Transverse colon (tissue), 4 donors: Measurements from ENCODE around the gene RAB4B. TPM values are rescaled to one million over a fixed set of nuclear protein-coding genes. Genes with fewer than 3 reads are reported as not detected.
"Not testable (repeated sequence)": the region's sequence is repeated elsewhere in the genome, so short reads cannot be mapped to it uniquely, and the experiment has no call there.

Experiments used
- DNase-seq: peaks from one replicate; pipeline ENCODE4 v3.0.0-alpha.2; 2019
- H3K27ac ChIP-seq, 4 donors: fragments of 200-600 bp; sonication (generic); 2 replicates each; pipeline ENCODE4 v1.5.1; 2016 to 2018; ENCODE audit warnings: inconsistent platforms in 4 of 4
- H3K27me3 ChIP-seq: fragments of 200-600 bp; sonication (generic); 2 replicates; pipeline ENCODE4 v1.5.1; 2017; ENCODE audit warnings: inconsistent platforms
- H3K36me3 ChIP-seq, 4 donors: fragments of 200-600 bp; sonication (generic); 2 replicates each; pipeline ENCODE4 v1.5.1; 2017 to 2019; ENCODE audit warnings: inconsistent platforms in 4 of 4
- H3K4me1 ChIP-seq, 4 donors: fragments of 200-600 bp; sonication (generic); 2 replicates each; pipeline ENCODE4 v1.5.1; 2017 to 2020; ENCODE audit warnings: inconsistent platforms in 4 of 4
- H3K4me3 ChIP-seq, 4 donors: fragments of 200-600 bp; sonication (generic); 1 replicate in 1 of 4; 2 replicates in 3 of 4; pipeline versions ENCODE4 v1.5.1 to v1.6.1; 2017 to 2019; ENCODE audit warnings: inconsistent platforms in 4 of 4
- H3K9me3 ChIP-seq, 2 donors: fragments of 200-600 bp; sonication (generic); 2 replicates each; pipeline ENCODE4 v1.5.1; 2017 to 2019; ENCODE audit warnings: inconsistent platforms in 2 of 2
- CTCF ChIP-seq, 5 experiments: fragments of 200-600 bp in 3 of 5; fragments of 450-650 bp in 2 of 5; sonication (generic) in 3 of 5; IDR thresholded peaks; 1 replicate in 2 of 5; 2 replicates in 3 of 5; pipeline ENCODE4 v1.5.1; 2016 to 2017; ENCODE audit warnings: antibody characterized with exemption in 5 of 5, inconsistent platforms in 3 of 5, mild to moderate bottlenecking in 2 of 5, moderate library complexity in 1 of 5
- EP300 ChIP-seq: sonication (generic); formaldehyde crosslinking; IDR thresholded peaks from one replicate; pipeline ENCODE4 v1.6.1; 2017; ENCODE audit warnings: antibody characterized with exemption, low read depth
- POLR2A ChIP-seq: fragments of 450-650 bp; IDR thresholded peaks from one replicate; pipeline ENCODE4 v1.6.1; 2016; ENCODE audit warnings: antibody characterized with exemption, mild to moderate bottlenecking, moderate library complexity
- POLR2AphosphoS5 ChIP-seq, 3 donors: sonication (generic); formaldehyde crosslinking; IDR thresholded peaks; one replicate each; pipeline ENCODE4 v1.6.1; 2016; ENCODE audit warnings: antibody characterized with exemption in 3 of 3
- WGBS, 2 donors: methylation state at CpG; one replicate each; pipeline ENCODE4 v1.1.5; 2018; ENCODE audit warnings: low coverage in 1 of 2; 5-methylcytosine and 5-hydroxymethylcytosine counted together
- in situ Hi-C, 4 donors: fragments of 200-750 bp; cut with MboI; loops; one replicate each; pipeline versions ENCODE4 v1.15.0 to v1.15.1; 2017; ENCODE audit warnings: low sequenced_read_pairs in 3 of 4, low pct_ligation_motif_present in 1 of 4, low pct_unique_long_range_greater_than_20kb in 1 of 4
- intact Hi-C: fragments of 100-400 bp; cut with DNase I; formaldehyde crosslinking; loops from one replicate; pipeline ENCODE4 v1.15.1; 2023; ENCODE audit warnings: low total_unique reads
- total RNA-seq, 4 donors: library from RNA; depleted of rRNA; stranded (reverse); fragments of >200 nt; gene quantifications; one replicate each; pipeline ENCODE4 v1.1.0, GENCODE V29; 2016

RAB4B gene
- total RNA-seq, 4 donors from 2014 or later, result 25.9 to 84.2 (median 68.1) TPM

DNA sequence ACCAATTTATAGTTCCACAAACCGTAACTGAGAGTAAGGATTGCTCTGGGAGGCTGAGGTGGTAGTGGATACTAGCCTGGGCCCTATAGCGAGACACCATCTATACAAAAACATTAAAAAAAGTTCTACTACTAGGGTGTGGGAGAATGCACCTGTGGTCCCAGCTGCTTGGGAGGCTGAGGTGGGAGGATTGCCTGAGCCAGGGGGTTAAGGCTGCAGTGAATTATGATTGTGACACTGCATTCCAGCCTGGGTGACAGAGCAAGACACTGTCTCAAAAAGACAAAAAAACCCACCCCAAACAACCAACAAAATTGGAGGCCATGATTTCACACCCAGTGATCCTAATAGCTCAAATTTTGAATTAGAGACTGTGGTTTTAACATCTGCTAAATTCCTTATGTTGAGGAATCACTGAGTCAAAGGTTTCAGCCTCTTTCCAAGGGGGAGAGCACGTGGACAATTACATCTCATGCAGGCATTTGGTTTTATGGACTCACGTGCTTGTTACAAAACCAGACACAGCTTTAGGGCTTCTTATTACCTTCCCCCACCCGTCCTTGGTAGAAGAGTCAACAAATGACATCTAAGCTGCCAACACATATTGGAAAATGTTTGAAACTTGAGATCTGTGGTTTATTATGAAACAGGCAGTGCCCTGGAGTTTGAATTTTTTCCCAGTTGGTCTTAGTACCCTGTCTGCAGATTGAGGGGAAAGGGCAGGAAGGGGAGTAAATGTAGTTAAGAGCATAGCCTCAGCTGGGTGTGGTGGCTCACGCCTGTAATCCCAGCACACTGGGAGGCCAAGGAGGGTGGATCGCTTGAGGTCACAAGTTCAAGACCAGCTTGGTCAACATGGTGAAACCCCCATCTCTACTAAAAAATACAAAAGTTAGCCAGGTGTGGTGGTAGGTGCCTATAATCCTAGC lies 53.7 kb downstream of the RAB4B start:
- Histone ChIP-seq H3K4me3 (no peak overlapping the region), H3K36me3 (no peaks in the 10 kb centered on the region), H3K27me3 (no peaks in the 10 kb centered on the region), H3K9me3 (no peaks in the 10 kb centered on the region), H3K4me1 (peaks cover 0 to 28% (median 12%) of the 10 kb centered on the region in 4 donors), H3K27ac (peak overlapping the region; percentile 71 to 83 (median 73))
- DNase-seq, result peak; percentile 55
- no peak for TF ChIP-seq POLR2A
- peak; percentile 7 for TF ChIP-seq EP300
- peak in 2 of 3 donors; percentile 47 to 71 for TF ChIP-seq POLR2AphosphoS5 (IDR thresholded peaks at IDR 0.05)
- 30 to 43% methylated on average over 7 of the region's 7 CpGs for WGBS, 2 donors
- intact Hi-C loops, result no loop called here
- in situ Hi-C loops, result no loop called here

DNA sequence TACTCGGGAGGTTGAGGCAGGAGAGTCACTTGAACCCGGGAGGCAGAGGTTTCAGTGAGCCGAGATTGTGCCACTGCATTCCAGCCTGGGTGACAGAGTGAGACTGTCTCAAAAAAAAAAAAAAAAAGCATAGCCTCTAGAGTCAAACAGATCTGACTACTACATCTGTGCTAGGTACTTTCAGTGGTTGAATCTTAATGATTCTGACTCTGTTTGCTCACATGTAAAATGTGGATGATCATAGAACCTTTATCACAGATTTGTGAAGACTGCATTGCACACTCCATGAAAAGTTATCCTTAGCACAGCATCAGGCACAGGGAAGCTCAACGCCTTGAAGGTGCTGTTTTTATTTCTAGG lies 54.4 kb downstream of the RAB4B start:
- 28 to 44% methylated on average over 4 of the region's 4 CpGs for WGBS, 2 donors
- intact Hi-C loops, H3K27me3 ChIP-seq, H3K36me3 ChIP-seq, DNase-seq, in situ Hi-C loops, H3K4me3 ChIP-seq, H3K9me3 ChIP-seq: not testable (repeated sequence)
- H3K27ac ChIP-seq, result peak overlapping the region; percentile 71 to 83 (median 73)
- H3K4me1 ChIP-seq, result peaks cover 0 to 28% (median 12%) of the 10 kb centered on the region in 4 donors

DNA sequence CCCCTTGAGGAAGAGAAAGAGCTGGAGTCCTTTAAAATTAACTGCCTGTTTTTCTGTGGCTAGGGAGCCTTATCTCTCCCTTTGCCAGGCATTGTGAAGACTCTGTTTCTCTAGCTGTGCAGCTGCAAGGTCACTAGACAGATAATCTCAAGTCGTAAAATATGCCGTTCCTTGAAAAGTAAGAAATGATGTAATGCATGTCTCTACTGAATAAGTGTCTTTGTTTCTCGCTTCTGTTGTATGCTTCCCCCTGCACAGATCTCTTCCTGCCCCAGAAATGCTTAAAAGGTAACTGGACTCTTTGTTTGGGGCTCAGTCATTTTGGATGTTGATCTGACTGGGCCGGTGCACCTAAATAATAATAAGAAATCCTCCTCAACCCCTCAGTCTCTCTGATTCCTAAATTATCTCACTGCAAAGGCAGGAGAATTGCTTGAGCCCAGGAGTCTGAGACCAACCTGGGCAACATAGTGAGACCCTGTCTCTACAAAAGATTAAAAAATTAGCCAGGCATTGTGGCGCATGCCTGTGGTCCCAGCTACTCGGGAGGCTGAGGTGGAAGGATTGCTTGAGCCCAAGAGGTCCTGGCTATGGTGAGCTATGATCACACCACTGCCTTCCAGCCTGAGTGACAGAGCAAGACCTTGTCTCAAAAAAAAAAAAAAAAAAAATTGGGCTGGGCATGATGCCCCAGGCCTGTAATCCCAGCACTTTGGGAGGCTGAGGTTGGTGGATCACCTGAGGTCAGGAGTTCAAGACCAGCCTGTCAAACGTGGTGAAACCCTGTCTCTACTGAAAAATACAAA lies 55.9 kb downstream of the RAB4B start:
- H3K4me1 ChIP-seq, result peaks cover 0 to 28% (median 12%) of the 10 kb centered on the region in 4 donors
- H3K27me3 ChIP-seq, H3K4me3 ChIP-seq, H3K36me3 ChIP-seq, in situ Hi-C loops, intact Hi-C loops, DNase-seq, H3K9me3 ChIP-seq: not testable (repeated sequence)
- 17 to 45% methylated on average over 1 to 7 of the region's 7 CpGs for WGBS, 2 donors
- peak overlapping the region in 2 of 4 donors; percentile 30 to 45 for H3K27ac ChIP-seq

GRCh38 chr19:40836754-40837429 lies 58.8 kb downstream of the RAB4B start:
- Histone ChIP-seq H3K9me3 (no peaks in the 10 kb centered on the region), H3K4me3 (no peak overlapping the region), H3K36me3 (no peaks in the 10 kb centered on the region), H3K27ac (no peak overlapping the region), H3K27me3 (no peaks in the 10 kb centered on the region), H3K4me1 (peaks cover 0 to 19% (median 7%) of the 10 kb centered on the region in 4 donors)
- intact Hi-C loops (no loop called here), in situ Hi-C loops (no loop called here)
- 74 to 86% methylated on average over 6 of the region's 6 CpGs for WGBS, 2 donors
- DNase-seq, result no peak
- no peak for TF ChIP-seq POLR2A
- TF ChIP-seq EP300, result no peak
- TF ChIP-seq CTCF (IDR thresholded peaks at IDR 0.05), result no peak
- no peak for TF ChIP-seq POLR2AphosphoS5 (IDR thresholded peaks at IDR 0.05)

GRCh38 chr19:40838477-40838876 lies 60.4 kb downstream of the RAB4B start:
- H3K4me3 ChIP-seq, intact Hi-C loops, DNase-seq, H3K36me3 ChIP-seq, H3K9me3 ChIP-seq, H3K27me3 ChIP-seq, in situ Hi-C loops, H3K27ac ChIP-seq, H3K4me1 ChIP-seq: not testable (repeated sequence)
- WGBS, 2 donors, result 84% methylated on average over 1 of the region's 1 CpG; no CpG with 5 or more reads in 1 of the 2 donors

DNA sequence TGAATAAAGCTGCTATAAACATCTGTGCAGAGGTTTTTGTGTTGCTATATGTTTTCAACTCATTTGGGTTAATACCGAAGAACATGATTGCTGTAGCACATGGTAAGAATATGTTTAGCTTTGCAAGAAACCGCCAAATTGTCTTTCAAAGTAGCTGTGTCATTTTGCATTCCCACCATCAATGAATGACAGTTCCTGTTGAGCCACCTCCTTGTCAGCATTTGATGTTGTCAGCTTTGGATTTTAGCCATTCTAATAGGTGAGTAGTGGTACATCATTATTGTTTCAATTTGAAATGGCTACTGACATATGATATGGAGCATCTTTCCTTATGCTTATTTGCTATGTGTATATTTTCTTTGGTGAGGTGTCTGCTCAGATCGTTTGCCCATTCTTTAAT lies 64.0 kb downstream of the RAB4B start:
- H3K36me3 ChIP-seq, H3K27me3 ChIP-seq, H3K4me3 ChIP-seq, H3K27ac ChIP-seq, H3K9me3 ChIP-seq, in situ Hi-C loops, DNase-seq, intact Hi-C loops, H3K4me1 ChIP-seq: not testable (repeated sequence)
- 79 to 97% methylated on average over 2 to 3 of the region's 3 CpGs for WGBS, 2 donors

DNA sequence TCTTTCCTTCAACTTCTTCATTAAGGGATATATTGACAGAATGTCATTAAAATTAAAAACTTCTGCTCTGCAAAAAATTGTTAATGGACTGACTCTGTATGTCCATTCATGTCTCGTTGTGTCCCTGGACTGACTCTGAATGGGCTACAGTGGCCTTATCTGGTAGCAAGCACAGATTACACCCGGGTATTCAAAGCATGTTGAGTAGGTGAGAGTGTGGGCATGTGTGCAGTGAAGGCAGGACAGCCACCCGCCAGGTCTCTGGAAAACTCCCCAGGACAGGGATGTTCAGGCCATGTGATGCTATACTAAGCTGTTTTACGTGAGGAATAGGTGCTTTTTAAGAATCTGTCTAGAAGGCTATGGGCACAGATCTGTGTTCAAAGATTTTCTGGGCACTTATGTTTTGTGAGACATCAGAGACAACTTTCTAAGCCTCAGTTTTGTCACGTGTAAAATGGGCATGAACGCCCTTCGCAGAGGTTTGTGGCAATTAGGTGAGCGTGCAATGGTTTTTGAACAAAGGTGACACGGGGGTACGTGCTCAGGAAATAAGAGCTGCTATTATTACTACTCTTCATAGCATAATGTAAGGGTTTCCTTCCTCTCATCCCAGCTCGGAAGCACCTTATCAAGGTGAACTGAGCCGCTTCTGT lies 65.1 kb downstream of the RAB4B start:
- H3K27me3 ChIP-seq, intact Hi-C loops, in situ Hi-C loops, H3K36me3 ChIP-seq, H3K27ac ChIP-seq, DNase-seq, H3K4me1 ChIP-seq, H3K9me3 ChIP-seq: not testable (repeated sequence)
- 63 to 67% methylated on average over 6 to 9 of the region's 12 CpGs for WGBS, 2 donors
- peak overlapping the region in 2 of 4 donors; percentile 12 to 25 for H3K4me3 ChIP-seq

DNA sequence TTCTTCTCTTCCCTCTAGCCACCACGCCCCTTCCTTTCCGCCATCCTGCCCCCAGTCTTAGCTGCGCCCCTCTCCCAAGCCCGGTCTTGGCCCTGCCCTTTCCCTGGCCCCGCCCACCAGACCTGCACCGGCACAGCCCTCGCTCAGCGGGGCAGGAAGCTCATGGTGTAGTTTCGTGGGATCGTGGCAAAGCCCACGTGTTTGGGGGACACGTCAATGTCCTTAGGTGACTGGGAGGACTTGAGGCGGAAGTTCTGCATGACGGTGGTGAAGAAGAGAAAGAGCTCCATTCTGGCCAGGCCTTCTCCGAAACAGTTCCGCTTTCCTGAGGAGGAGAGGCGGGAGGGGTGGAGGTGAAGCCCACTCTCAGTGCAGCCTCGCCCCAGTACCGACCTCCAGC lies 65.6 kb downstream of the RAB4B start:
- peak overlapping the region in 2 of 4 donors; percentile 12 to 25 for H3K4me3 ChIP-seq
- intact Hi-C loops, result not testable (repeated sequence)

More for the DNA sequence above, 65.6 kb downstream of the RAB4B start:
- H3K27ac ChIP-seq, H3K27me3 ChIP-seq, in situ Hi-C loops, H3K4me1 ChIP-seq, H3K9me3 ChIP-seq, H3K36me3 ChIP-seq, DNase-seq: not testable (repeated sequence)
- 8% methylated on average over 2 of the region's 19 CpGs; no CpG with 5 or more reads in 1 of the 2 donors for WGBS, 2 donors
